HEK293 (cell line): ENCODE results near the gene PARP2.

Experiments used
- CTCF ChIA-PET: fragments of 350-600 bp; formaldehyde crosslinking; extraction: SDS; loops from one replicate; lab custom pipeline; 2021; ENCODE audit warnings: antibody characterized with exemption; lab: Yijun Ruan, JAX
- POLR2A ChIA-PET: fragments of 300-600 bp; formaldehyde crosslinking; extraction: SDS; loops from one replicate; lab custom pipeline; 2020; ENCODE audit warnings: antibody characterized with exemption, inconsistent platforms; lab: Yijun Ruan, JAX
- H3K27ac ChIP-seq: fragments of 200-500 bp; sonication (Bioruptor generic); 2 replicates; pipeline ENCODE4 v1.5.1; 2014; ENCODE audit warnings: low read depth, low read length, control low read depth, inconsistent platforms; ENCODE audit errors: extremely low read depth
- H3K36me3 ChIP-seq, 2 experiments: fragments of 200-500 bp in 1 of 2; sonication (Bioruptor generic) in 1 of 2; 1 replicate in 1 of 2; 2 replicates in 1 of 2; pipeline ENCODE4 v1.5.1; 2014 to 2017; ENCODE audit warnings: inconsistent platforms in 2 of 2, low read length in 2 of 2; ENCODE audit not compliant: control insufficient read depth in 2 of 2, insufficient read depth in 1 of 2
- H3K4me1 ChIP-seq: fragments of 200-500 bp; sonication (Bioruptor generic); 2 replicates; pipeline ENCODE4 v1.5.1; 2014; ENCODE audit warnings: mild to moderate bottlenecking, low read length, inconsistent platforms; ENCODE audit not compliant: control insufficient read depth, insufficient read depth
- H3K4me3 ChIP-seq: 2 replicates; pipeline ENCODE4 v1.5.1; 2011; ENCODE audit warnings: low read depth, mild to moderate bottlenecking, control low read depth, low read length, moderate library complexity
- H3K9me3 ChIP-seq: fragments of 200-500 bp; sonication (Bioruptor generic); 2 replicates; pipeline ENCODE4 v1.5.1; 2014; ENCODE audit warnings: low read depth, low read length, inconsistent platforms; ENCODE audit not compliant: control insufficient read depth, insufficient read depth
- EGR2 ChIP-seq: fragments of 450-650 bp; formaldehyde crosslinking; IDR thresholded peaks from 2 replicates; pipeline ENCODE4 v1.5.1; 2016; ENCODE audit warnings: low read depth, missing biosample characterization, missing genetic modification characterization
- GLIS2 ChIP-seq: fragments of 450-650 bp; formaldehyde crosslinking; IDR thresholded peaks from 2 replicates; pipeline ENCODE4 v1.5.1; 2016; ENCODE audit warnings: missing biosample characterization, missing genetic modification characterization
- KLF16 ChIP-seq: fragments of 450-650 bp; formaldehyde crosslinking; IDR thresholded peaks from 2 replicates; pipeline ENCODE4 v1.5.1; 2017; ENCODE audit warnings: missing biosample characterization, missing genetic modification characterization
- SP3 ChIP-seq: fragments of 450-650 bp; formaldehyde crosslinking; IDR thresholded peaks from 2 replicates; pipeline ENCODE4 v1.5.1; 2016; ENCODE audit warnings: missing biosample characterization, missing genetic modification characterization
- TRIM28 ChIP-seq: IDR thresholded peaks from 2 replicates; pipeline ENCODE4 v1.6.1; 2011; ENCODE audit warnings: low read length, control low read depth, borderline replicate concordance
- WT1 ChIP-seq: fragments of 450-650 bp; formaldehyde crosslinking; IDR thresholded peaks from 2 replicates; pipeline ENCODE4 v1.5.1; 2016; ENCODE audit warnings: missing biosample characterization, missing genetic modification characterization
- ZEB2 ChIP-seq: fragments of 450-650 bp; formaldehyde crosslinking; IDR thresholded peaks from 2 replicates; pipeline ENCODE4 v1.5.1; 2016; ENCODE audit warnings: missing biosample characterization, missing genetic modification characterization
- ZIC2 ChIP-seq: fragments of 450-650 bp; formaldehyde crosslinking; IDR thresholded peaks from 2 replicates; pipeline ENCODE4 v1.5.1; 2016; ENCODE audit warnings: missing biosample characterization, missing genetic modification characterization
- ZNF133 ChIP-seq: fragments of 450-650 bp; formaldehyde crosslinking; IDR thresholded peaks from 2 replicates; pipeline ENCODE4 v1.5.1; 2016; ENCODE audit warnings: missing biosample characterization, missing genetic modification characterization
- ZNF214 ChIP-seq: fragments of 450-650 bp; formaldehyde crosslinking; IDR thresholded peaks from 2 replicates; pipeline ENCODE4 v1.5.1; 2017; ENCODE audit warnings: missing biosample characterization, mild to moderate bottlenecking, missing genetic modification characterization, borderline replicate concordance
- ZNF561 ChIP-seq: fragments of 450-650 bp; IDR thresholded peaks from 2 replicates; pipeline ENCODE4 v1.5.1; 2018; ENCODE audit warnings: missing biosample characterization, missing genetic modification characterization, borderline replicate concordance
- ZNF623 ChIP-seq: fragments of 450-650 bp; formaldehyde crosslinking; IDR thresholded peaks from 2 replicates; pipeline ENCODE4 v1.5.1; 2016; ENCODE audit warnings: missing biosample characterization, missing genetic modification characterization
- ZNF626 ChIP-seq: fragments of 450-650 bp; sonication (Bioruptor Pico); formaldehyde crosslinking; IDR thresholded peaks from 2 replicates; pipeline ENCODE4 v1.5.1; 2018; ENCODE audit warnings: missing biosample characterization, missing genetic modification characterization, inconsistent platforms
- ZNF660 ChIP-seq: fragments of 450-650 bp; IDR thresholded peaks from 2 replicates; pipeline ENCODE4 v1.5.1; 2018; ENCODE audit warnings: missing biosample characterization, mild to moderate bottlenecking, missing genetic modification characterization
- ZNF747 ChIP-seq: fragments of 450-650 bp; formaldehyde crosslinking; IDR thresholded peaks from 2 replicates; pipeline ENCODE4 v1.5.1; 2016; ENCODE audit warnings: missing biosample characterization, missing genetic modification characterization
- ZXDB ChIP-seq: fragments of 450-650 bp; formaldehyde crosslinking; IDR thresholded peaks from 2 replicates; pipeline ENCODE4 v1.5.1; 2016; ENCODE audit warnings: missing biosample characterization, missing genetic modification characterization
- TF ChIP-seq, protein P1 (sequence below): fragments of 450-650 bp; formaldehyde crosslinking; IDR thresholded peaks from 2 replicates; pipeline ENCODE4 v1.5.1; 2017; ENCODE audit warnings: missing biosample characterization, missing genetic modification characterization
- TF ChIP-seq, protein P2 (sequence below): fragments of 450-650 bp; formaldehyde crosslinking; IDR thresholded peaks from 2 replicates; pipeline ENCODE4 v1.5.1; 2017; ENCODE audit warnings: missing biosample characterization, missing genetic modification characterization
- TF ChIP-seq, protein P3 (sequence below): fragments of 450-650 bp; formaldehyde crosslinking; conservative IDR thresholded peaks from 2 replicates; pipeline ENCODE4 v1.5.1; 2016; ENCODE audit warnings: low read depth, missing biosample characterization, missing genetic modification characterization
- TF ChIP-seq, protein P4 (sequence below): fragments of 450-650 bp; formaldehyde crosslinking; IDR thresholded peaks from 2 replicates; pipeline ENCODE4 v1.5.1; 2016; ENCODE audit warnings: missing biosample characterization, missing genetic modification characterization
- TF ChIP-seq, protein P5 (sequence below): fragments of 450-650 bp; formaldehyde crosslinking; IDR thresholded peaks from 2 replicates; pipeline ENCODE4 v1.5.1; 2016; ENCODE audit warnings: missing biosample characterization, missing genetic modification characterization

The PARP2 gene

DNA sequence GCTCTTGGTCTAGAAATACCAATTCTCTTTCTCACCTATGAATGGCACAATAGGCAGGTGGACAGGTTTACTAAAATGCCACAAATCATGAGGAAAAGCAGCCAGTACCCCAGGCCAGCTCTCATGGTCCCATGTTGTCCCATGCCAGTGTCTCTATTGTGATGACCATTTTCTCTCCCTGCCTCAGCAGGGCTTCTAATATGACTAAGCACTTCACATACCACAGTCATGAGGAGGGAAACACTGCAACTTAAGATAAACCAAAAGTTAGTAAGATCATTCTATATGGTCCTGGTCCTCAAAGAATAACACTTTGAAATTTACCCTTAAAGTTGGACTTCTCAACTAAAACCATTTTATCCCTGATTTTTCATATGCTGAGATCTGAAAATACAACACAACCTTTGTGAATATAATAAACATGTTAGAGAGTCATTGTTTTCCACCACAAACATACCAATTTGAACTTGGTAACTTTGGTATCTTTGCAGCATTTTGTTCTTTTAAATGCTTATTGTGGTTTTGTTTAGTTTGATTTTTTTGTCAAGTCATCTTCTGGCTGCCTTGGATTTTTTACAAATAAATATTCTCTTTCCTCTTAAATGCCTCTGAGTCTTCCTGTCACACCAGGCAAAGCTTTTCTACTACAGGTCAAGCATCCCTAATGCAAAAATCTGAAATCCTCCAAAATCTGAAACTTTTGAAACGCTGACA lies 41.2 kb upstream of the PARP2 start:
- CTCF ChIA-PET = interaction anchor here (0.7 kb wide), 1 partner anchor 366 kb away, joined by 3 read pairs; no protein-coding TSS in a partner anchor
- no peak overlapping the region for H3K4me3 ChIP-seq
- POLR2A ChIA-PET = no interaction called here
- TF ChIP-seq ZNF214 (no peak), KLF16 (tag by site-specific recombination) (no peak), ZNF133 (tag by site-specific recombination) (no peak)
- H3K9me3 ChIP-seq = no peaks in the 10 kb centered on the region
- peaks cover 6% of the 10 kb centered on the region; the same call in 1 of the 2 replicates for H3K4me1 ChIP-seq
- peaks cover 20 to 42% of the 10 kb centered on the region in 2 experiments for H3K36me3 ChIP-seq
- no peak overlapping the region for H3K27ac ChIP-seq

DNA sequence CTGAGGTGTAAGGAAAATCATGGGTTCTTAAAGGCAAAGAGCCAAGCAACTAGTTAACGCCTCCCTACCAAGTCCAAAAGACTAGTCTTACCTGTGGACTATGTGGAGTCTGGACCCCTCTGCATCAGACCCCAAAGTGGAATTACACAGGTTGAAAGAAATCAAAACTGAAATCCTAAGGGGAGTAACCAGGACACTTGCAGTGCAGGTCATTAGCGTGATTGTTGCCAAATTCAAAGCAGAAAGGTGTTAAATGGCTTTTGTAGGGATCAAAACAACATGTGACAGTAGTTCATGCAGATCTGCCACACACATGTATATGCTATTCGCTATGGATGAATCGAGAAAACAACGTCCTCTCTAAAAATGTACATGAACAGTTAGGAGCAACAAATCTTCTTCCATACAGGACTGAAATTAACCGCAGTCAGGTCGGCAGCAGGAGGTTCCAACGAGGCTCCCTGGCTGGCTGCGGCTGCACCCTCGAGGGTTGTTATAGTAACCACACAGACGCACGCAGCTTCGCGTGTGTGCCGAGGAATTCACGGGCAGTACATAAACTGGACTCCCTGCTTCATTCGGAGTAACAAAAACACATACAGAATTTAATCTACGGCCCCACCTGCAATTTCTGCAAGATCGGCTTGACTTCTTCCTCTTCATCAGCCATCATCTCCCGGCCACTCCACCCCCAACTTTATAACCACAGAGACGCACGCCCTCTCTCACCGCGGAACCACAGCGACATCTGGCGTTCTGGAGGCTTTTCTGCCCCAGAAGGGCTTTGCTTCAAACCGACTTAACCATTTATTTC lies 38.0 kb upstream of the PARP2 start, which contains the start of gene TTC5:
Gene TTC5 (minus strand): TSS at position 687 of the 814 bp plus-strand sequence. CDS start 14 bp downstream, at position 673.
- Histone ChIP-seq H3K36me3 (peaks cover 4 to 17% of the 10 kb centered on the region in 2 experiments; a peak in 2 of 3 replicates), H3K27ac (no peak within 1 kb of the TSS), H3K4me3 (peak within 1 kb of the TSS; percentile 90), H3K4me1 (peaks cover 6% of the 10 kb centered on the region; the same call in 1 of the 2 replicates), H3K9me3 (no peaks in the 10 kb centered on the region)
- POLR2A ChIA-PET = no interaction called here
- CTCF ChIA-PET = interaction anchor here (0.6 to 1.6 kb wide), 11 partner anchors 12 to 352 kb away, joined by 3 to 7 read pairs (median 4); no protein-coding TSS in a partner anchor
- peak; percentile 55 for TF ChIP-seq TRIM28
- TF ChIP-seq, protein P1, sequence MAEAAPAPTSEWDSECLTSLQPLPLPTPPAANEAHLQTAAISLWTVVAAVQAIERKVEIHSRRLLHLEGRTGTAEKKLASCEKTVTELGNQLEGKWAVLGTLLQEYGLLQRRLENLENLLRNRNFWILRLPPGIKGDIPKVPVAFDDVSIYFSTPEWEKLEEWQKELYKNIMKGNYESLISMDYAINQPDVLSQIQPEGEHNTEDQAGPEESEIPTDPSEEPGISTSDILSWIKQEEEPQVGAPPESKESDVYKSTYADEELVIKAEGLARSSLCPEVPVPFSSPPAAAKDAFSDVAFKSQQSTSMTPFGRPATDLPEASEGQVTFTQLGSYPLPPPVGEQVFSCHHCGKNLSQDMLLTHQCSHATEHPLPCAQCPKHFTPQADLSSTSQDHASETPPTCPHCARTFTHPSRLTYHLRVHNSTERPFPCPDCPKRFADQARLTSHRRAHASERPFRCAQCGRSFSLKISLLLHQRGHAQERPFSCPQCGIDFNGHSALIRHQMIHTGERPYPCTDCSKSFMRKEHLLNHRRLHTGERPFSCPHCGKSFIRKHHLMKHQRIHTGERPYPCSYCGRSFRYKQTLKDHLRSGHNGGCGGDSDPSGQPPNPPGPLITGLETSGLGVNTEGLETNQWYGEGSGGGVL = peak; percentile 33; the same call in 1 of the 2 replicates
- peak; percentile 74 for TF ChIP-seq ZNF660 (tag by site-specific recombination)
- 0 out of 2 replicates have a peak, but pooled peaks have one; percentile 10 for TF ChIP-seq WT1 (tag by site-specific recombination)
- TF ChIP-seq, protein P2, sequence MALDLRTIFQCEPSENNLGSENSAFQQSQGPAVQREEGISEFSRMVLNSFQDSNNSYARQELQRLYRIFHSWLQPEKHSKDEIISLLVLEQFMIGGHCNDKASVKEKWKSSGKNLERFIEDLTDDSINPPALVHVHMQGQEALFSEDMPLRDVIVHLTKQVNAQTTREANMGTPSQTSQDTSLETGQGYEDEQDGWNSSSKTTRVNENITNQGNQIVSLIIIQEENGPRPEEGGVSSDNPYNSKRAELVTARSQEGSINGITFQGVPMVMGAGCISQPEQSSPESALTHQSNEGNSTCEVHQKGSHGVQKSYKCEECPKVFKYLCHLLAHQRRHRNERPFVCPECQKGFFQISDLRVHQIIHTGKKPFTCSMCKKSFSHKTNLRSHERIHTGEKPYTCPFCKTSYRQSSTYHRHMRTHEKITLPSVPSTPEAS = peak; percentile 47; the same call in 1 of the 2 replicates
- no peak for TF ChIP-seq GLIS2 (tag by site-specific recombination)
- TF ChIP-seq, protein P3, sequence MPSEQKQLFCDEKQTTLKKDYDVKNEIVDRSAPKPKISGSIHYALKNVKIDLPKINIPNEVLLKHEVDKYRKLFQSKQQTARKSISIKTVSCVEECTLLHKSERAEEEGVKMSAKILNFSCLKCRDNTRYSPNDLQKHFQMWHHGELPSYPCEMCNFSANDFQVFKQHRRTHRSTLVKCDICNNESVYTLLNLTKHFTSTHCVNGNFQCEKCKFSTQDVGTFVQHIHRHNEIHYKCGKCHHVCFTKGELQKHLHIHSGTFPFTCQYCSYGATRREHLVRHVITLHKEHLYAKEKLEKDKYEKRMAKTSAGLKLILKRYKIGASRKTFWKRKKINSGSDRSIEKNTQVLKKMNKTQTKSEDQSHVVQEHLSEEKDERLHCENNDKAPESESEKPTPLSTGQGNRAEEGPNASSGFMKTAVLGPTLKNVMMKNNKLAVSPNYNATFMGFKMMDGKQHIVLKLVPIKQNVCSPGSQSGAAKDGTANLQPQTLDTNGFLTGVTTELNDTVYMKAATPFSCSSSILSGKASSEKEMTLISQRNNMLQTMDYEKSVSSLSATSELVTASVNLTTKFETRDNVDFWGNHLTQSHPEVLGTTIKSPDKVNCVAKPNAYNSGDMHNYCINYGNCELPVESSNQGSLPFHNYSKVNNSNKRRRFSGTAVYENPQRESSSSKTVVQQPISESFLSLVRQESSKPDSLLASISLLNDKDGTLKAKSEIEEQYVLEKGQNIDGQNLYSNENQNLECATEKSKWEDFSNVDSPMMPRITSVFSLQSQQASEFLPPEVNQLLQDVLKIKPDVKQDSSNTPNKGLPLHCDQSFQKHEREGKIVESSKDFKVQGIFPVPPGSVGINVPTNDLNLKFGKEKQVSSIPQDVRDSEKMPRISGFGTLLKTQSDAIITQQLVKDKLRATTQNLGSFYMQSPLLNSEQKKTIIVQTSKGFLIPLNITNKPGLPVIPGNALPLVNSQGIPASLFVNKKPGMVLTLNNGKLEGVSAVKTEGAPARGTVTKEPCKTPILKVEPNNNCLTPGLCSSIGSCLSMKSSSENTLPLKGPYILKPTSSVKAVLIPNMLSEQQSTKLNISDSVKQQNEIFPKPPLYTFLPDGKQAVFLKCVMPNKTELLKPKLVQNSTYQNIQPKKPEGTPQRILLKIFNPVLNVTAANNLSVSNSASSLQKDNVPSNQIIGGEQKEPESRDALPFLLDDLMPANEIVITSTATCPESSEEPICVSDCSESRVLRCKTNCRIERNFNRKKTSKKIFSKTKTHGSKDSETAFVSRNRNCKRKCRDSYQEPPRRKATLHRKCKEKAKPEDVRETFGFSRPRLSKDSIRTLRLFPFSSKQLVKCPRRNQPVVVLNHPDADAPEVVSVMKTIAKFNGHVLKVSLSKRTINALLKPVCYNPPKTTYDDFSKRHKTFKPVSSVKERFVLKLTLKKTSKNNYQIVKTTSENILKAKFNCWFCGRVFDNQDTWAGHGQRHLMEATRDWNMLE (tag by site-specific recombination) = peak; percentile 63
- TF ChIP-seq, protein P4, sequence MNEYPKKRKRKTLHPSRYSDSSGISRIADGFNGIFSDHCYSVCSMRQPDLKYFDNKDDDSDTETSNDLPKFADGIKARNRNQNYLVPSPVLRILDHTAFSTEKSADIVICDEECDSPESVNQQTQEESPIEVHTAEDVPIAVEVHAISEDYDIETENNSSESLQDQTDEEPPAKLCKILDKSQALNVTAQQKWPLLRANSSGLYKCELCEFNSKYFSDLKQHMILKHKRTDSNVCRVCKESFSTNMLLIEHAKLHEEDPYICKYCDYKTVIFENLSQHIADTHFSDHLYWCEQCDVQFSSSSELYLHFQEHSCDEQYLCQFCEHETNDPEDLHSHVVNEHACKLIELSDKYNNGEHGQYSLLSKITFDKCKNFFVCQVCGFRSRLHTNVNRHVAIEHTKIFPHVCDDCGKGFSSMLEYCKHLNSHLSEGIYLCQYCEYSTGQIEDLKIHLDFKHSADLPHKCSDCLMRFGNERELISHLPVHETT (tag by site-specific recombination) = peak; percentile 84
- TF ChIP-seq EGR2 = peak; percentile 67
- 0 out of 2 replicates have a peak, but pooled peaks have one; percentile 44 for TF ChIP-seq ZNF561
- TF ChIP-seq, protein P5, sequence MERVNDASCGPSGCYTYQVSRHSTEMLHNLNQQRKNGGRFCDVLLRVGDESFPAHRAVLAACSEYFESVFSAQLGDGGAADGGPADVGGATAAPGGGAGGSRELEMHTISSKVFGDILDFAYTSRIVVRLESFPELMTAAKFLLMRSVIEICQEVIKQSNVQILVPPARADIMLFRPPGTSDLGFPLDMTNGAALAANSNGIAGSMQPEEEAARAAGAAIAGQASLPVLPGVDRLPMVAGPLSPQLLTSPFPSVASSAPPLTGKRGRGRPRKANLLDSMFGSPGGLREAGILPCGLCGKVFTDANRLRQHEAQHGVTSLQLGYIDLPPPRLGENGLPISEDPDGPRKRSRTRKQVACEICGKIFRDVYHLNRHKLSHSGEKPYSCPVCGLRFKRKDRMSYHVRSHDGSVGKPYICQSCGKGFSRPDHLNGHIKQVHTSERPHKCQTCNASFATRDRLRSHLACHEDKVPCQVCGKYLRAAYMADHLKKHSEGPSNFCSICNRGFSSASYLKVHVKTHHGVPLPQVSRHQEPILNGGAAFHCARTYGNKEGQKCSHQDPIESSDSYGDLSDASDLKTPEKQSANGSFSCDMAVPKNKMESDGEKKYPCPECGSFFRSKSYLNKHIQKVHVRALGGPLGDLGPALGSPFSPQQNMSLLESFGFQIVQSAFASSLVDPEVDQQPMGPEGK = peak; percentile 65; the same call in 1 of the 2 replicates
- TF ChIP-seq ZNF747 (tag by site-specific recombination) = no peak
- TF ChIP-seq ZNF623 (tag by site-specific recombination) = peak; percentile 43
- peak; percentile 86 for TF ChIP-seq ZXDB (tag by site-specific recombination)
- TF ChIP-seq SP3 (tag by site-specific recombination) = peak; percentile 74
- peak; percentile 71 for TF ChIP-seq ZEB2 (tag by site-specific recombination)
- no peak; the same call in 1 of the 2 replicates for TF ChIP-seq ZIC2 (tag by site-specific recombination)
- no peak for TF ChIP-seq ZNF626 (tag by site-specific recombination)
